Measurements from ENCODE around the gene THYN1.

The THYN1 gene

DNA sequence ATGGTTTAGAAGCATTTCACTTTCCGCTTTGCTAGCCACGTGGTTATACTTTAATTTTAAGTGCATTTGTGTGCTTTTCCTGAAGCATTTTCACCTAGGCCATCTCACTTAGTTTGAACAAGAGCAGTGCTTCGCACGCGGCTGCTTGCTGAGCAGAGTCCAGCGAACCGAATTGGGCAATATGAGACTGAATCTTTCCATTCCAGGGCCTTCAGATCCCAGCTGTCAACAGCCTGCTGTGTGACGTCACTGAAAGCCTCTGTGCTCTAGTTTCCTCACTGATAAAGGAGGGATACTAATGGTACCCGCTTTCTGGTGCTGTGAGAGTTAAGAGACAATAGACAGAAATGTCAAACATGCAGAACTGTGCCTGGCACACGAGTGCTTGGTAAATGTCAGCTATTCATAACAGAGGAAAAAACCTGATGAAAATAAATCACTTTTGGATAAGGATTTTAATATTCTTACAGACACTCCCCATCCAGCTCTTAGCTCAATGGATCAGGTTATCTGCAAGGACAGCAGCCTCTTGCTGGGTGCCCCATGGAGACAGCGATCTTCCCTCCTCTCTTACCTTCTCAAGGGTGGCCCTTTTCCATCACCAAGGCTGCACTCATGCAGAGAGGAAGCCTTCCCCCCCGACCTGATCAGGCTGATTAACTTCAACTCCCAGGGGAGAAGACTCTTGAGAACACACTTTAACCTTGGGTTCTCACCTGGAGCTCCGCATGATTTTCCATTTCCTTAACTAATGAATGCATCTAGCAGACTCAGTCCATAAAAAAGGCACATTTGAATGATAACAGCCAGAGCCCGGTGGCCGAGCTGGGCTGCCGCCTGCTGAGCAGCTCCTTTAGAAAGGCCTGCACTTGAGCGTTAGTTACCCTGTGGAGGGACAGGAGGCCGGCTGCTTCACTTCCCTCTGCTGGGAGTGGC, 19.5 kb upstream of the THYN1 start:
- TF ChIP-seq, protein P1, sequence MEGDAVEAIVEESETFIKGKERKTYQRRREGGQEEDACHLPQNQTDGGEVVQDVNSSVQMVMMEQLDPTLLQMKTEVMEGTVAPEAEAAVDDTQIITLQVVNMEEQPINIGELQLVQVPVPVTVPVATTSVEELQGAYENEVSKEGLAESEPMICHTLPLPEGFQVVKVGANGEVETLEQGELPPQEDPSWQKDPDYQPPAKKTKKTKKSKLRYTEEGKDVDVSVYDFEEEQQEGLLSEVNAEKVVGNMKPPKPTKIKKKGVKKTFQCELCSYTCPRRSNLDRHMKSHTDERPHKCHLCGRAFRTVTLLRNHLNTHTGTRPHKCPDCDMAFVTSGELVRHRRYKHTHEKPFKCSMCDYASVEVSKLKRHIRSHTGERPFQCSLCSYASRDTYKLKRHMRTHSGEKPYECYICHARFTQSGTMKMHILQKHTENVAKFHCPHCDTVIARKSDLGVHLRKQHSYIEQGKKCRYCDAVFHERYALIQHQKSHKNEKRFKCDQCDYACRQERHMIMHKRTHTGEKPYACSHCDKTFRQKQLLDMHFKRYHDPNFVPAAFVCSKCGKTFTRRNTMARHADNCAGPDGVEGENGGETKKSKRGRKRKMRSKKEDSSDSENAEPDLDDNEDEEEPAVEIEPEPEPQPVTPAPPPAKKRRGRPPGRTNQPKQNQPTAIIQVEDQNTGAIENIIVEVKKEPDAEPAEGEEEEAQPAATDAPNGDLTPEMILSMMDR (IDR thresholded peaks at IDR 0.05; ENCODE audit: low read depth, low read length, missing control alignments): no peak
- no peak for DNase-seq (ENCODE audit: low read depth)
- no peak overlapping the region for H3K4me3 ChIP-seq (ENCODE audit: low read depth, low read length)

DNA sequence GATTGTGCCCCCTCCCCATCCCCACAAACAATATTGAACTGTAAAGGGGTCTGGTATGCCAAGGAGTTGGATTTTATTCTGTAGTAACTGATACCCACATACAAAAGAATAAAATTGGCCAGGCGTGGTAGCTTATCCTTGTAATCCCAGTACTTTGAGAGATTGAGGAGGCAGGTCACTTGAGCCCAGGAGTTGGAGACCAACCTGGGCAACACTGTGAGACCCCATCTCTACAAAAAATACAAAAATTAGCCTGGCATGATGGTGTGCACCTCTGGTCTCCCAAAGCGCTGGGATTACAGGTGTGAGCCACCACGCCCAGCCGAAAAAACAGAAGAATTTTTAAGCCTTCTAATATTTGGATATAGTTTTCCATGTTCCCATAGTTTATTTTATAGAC, 18.8 kb upstream of the THYN1 start:
- TF ChIP-seq, protein P1 (IDR thresholded peaks at IDR 0.05; ENCODE audit: low read depth, low read length, missing control alignments): no peak
- H3K4me3 ChIP-seq (ENCODE audit: low read depth, low read length): no peak overlapping the region
- DNase-seq (ENCODE audit: low read depth): no peak

DNA sequence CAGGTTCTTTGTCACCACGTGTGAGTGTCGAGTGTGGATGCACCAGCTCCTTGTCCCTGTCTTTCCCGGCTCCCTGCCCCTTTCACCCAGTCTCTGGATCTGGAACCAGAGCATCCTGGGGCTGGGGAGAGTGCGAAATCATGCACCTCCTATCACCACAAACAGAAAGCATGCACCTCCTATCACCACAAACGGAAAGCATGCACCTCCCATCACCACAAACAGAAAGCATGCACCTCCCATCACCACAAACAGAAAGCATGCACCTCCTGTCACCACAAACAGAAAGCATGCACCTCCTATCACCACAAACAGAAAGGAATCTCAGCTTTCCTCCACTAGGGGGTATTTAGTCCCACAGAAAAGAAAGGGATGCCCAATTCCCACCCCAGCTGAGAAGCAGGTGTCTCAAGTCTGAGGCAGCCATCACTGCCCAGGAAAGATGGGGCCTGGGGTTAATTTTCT, 17.1 kb upstream of the THYN1 start:
- TF ChIP-seq, protein P1 (IDR thresholded peaks at IDR 0.05; ENCODE audit: low read depth, low read length, missing control alignments): peak; percentile 42
- DNase-seq (ENCODE audit: low read depth): no peak
- H3K4me3 ChIP-seq (ENCODE audit: low read depth, low read length): no peak overlapping the region

DNA sequence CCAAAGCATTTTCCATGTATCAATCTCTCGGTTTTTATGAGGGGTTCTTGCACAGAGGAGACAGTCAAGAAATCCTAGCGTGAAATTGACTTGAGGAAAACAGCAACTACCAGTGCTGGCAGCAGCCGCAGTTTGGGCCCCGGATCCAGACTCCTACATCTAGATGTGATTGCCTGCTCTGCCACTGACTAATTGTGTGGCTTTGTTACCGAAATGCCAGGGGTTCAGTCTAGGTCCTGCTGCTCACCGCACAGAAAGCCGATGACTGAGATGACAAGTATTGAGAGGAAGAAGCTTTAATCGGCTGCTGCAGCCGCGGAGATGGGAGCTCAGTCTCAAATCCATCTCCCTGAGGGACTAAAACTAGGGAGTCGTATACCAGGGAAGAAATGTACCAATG, 14.8 kb upstream of the THYN1 start:
- TF ChIP-seq, protein P1 (IDR thresholded peaks at IDR 0.05; ENCODE audit: low read depth, low read length, missing control alignments): no peak
- H3K4me3 ChIP-seq (ENCODE audit: low read depth, low read length): no peak overlapping the region
- DNase-seq (ENCODE audit: low read depth): no peak

DNA sequence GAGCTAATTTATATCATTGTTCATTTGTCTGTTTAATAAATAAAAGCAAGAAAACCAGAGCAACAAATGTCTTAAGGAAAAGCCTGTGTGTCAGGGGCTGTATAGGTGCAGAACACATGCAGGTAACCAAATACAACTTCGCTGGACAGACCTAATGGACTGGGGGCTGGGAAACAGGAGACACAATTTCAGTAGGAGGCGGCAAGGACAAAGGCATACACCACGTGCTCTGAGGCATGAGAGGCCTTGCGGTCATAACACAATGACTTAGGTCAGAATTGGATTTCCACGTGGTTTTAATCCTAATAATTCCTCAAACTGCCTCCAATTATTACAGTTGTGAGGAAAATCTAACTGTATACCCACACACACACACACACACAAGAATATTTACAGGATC, 14.3 kb upstream of the THYN1 start:
- no peak overlapping the region for H3K4me3 ChIP-seq (ENCODE audit: low read depth, low read length)
- TF ChIP-seq, protein P1 (IDR thresholded peaks at IDR 0.05; ENCODE audit: low read depth, low read length, missing control alignments): no peak
- no peak for DNase-seq (ENCODE audit: low read depth)

DNA sequence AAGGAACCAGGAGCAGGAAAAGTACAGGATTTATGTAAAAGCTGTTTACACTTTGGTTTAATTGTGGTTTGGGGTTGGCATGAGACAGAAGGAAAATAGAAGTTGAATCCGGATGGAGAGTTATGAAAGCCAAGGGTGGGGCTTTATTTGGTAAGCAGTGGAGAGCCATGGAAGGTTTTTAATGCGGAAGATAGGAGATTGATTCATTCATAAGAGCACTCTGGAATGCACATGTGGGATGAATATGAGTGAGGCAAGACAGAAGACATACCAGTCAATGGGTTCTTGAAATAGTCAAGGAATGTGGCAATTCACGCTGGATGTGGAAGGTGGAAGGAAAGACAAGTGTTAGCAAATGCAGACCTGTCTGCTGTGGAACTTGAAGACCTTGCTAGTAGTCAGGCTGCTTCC, 13.7 kb upstream of the THYN1 start:
- DNase-seq (ENCODE audit: low read depth): no peak
- TF ChIP-seq, protein P1 (IDR thresholded peaks at IDR 0.05; ENCODE audit: low read depth, low read length, missing control alignments): no peak
- no peak overlapping the region for H3K4me3 ChIP-seq (ENCODE audit: low read depth, low read length)

Measured in GM12864 (cell line).